NCI-H1092 (cell line): Measurements from ENCODE around the gene GALNT2.

Experiments used
- DNase-seq: peaks from one replicate; lab custom pipeline; 2025; lab: John Stamatoyannopoulos, UW

The GALNT2 gene

GRCh38 chr1:230280906-230281413 is 213.9 kb downstream of the GALNT2 start:
- no peak for DNase-seq

GRCh38 chr1:230281556-230281955 is 214.5 kb downstream of the GALNT2 start:
- DNase-seq, result no peak

GRCh38 chr1:230282157-230282556 is 215.1 kb downstream of the GALNT2 start:
- DNase-seq, result peak; percentile 31

- DNase-seq, result no peak
Observed at GRCh38 chr1:230283678-230284077, 216.6 kb downstream of the GALNT2 start.

GRCh38 chr1:230284891-230285290 is 217.9 kb downstream of the GALNT2 start:
- no peak for DNase-seq

- no peak for DNase-seq
Observed at GRCh38 chr1:230285351-230285750, 218.3 kb downstream of the GALNT2 start.

GRCh38 chr1:230286166-230286889 is 219.3 kb downstream of the GALNT2 start:
- DNase-seq, result no peak

GRCh38 chr1:230286890-230287269 is 219.8 kb downstream of the GALNT2 start:
- no peak for DNase-seq

- no peak for DNase-seq
Observed at GRCh38 chr1:230287674-230288315, 220.8 kb downstream of the GALNT2 start.

GRCh38 chr1:230288641-230289349 is 221.8 kb downstream of the GALNT2 start:
- no peak for DNase-seq

- no peak for DNase-seq
Observed at GRCh38 chr1:230289350-230289644, 222.3 kb downstream of the GALNT2 start.

- peak; percentile 31 for DNase-seq
Observed at GRCh38 chr1:230291731-230292620, 224.9 kb downstream of the GALNT2 start.

- peak; percentile 82 for DNase-seq
Observed at GRCh38 chr1:230292689-230293389, 225.8 kb downstream of the GALNT2 start.

- no peak for DNase-seq
Observed at GRCh38 chr1:230293390-230293700, 226.3 kb downstream of the GALNT2 start.

- no peak for DNase-seq
Observed at GRCh38 chr1:230295367-230295766, 228.3 kb downstream of the GALNT2 start.

- no peak for DNase-seq
Observed at GRCh38 chr1:230299191-230300006, 232.4 kb downstream of the GALNT2 start.

- DNase-seq, result no peak
Observed at GRCh38 chr1:230300322-230301301, 233.6 kb downstream of the GALNT2 start.

GRCh38 chr1:230301322-230301721 is 234.3 kb downstream of the GALNT2 start:
- DNase-seq, result no peak

- DNase-seq, result no peak
Observed at GRCh38 chr1:230301822-230302221, 234.8 kb downstream of the GALNT2 start.

- no peak for DNase-seq
Observed at GRCh38 chr1:230303069-230303468, 236.0 kb downstream of the GALNT2 start.
